ENCODE measurements around the gene TOGARAM2.

Gene TOGARAM2

GRCh38 chr2:29050591-29050990 lies 69.5 kb downstream of the TOGARAM2 start:
- DNase-seq (ENCODE audit: low read depth): no peak
- no peak overlapping the region for H3K4me3 ChIP-seq (ENCODE audit: low read length)
- no peak for TF ChIP-seq CTCF (IDR thresholded peaks at IDR 0.05; ENCODE audit: insufficient read depth, low read depth, low read length, missing control alignments)

GRCh38 chr2:29051730-29052129 lies 70.6 kb downstream of the TOGARAM2 start:
- TF ChIP-seq CTCF (IDR thresholded peaks at IDR 0.05; ENCODE audit: insufficient read depth, low read depth, low read length, missing control alignments): no peak
- no peak for DNase-seq (ENCODE audit: low read depth)
- no peak overlapping the region for H3K4me3 ChIP-seq (ENCODE audit: low read length)

GRCh38 chr2:29052807-29053206 lies 71.7 kb downstream of the TOGARAM2 start:
- H3K4me3 ChIP-seq (ENCODE audit: low read length): no peak overlapping the region
- DNase-seq (ENCODE audit: low read depth): no peak
- no peak for TF ChIP-seq CTCF (IDR thresholded peaks at IDR 0.05; ENCODE audit: insufficient read depth, low read depth, low read length, missing control alignments)

- no peak overlapping the region for H3K4me3 ChIP-seq (ENCODE audit: low read length)
- TF ChIP-seq CTCF (IDR thresholded peaks at IDR 0.05; ENCODE audit: insufficient read depth, low read depth, low read length, missing control alignments): no peak
- DNase-seq (ENCODE audit: low read depth): peak; percentile 76
These were observed 72.1 kb downstream of the TOGARAM2 start for GRCh38 chr2:29053223-29053622.

GRCh38 chr2:29053670-29054400 lies 72.7 kb downstream of the TOGARAM2 start:
- DNase-seq (ENCODE audit: low read depth): peak; percentile 48
- H3K4me3 ChIP-seq (ENCODE audit: low read length): no peak overlapping the region
- TF ChIP-seq CTCF (IDR thresholded peaks at IDR 0.05; ENCODE audit: insufficient read depth, low read depth, low read length, missing control alignments): peak; percentile 64

GRCh38 chr2:29054430-29054829 lies 73.3 kb downstream of the TOGARAM2 start:
- TF ChIP-seq CTCF (IDR thresholded peaks at IDR 0.05; ENCODE audit: insufficient read depth, low read depth, low read length, missing control alignments): no peak
- H3K4me3 ChIP-seq (ENCODE audit: low read length): no peak overlapping the region
- DNase-seq (ENCODE audit: low read depth): no peak

GRCh38 chr2:29055601-29056000 lies 74.5 kb downstream of the TOGARAM2 start:
- TF ChIP-seq CTCF (IDR thresholded peaks at IDR 0.05; ENCODE audit: insufficient read depth, low read depth, low read length, missing control alignments): no peak
- DNase-seq (ENCODE audit: low read depth): no peak
- no peak overlapping the region for H3K4me3 ChIP-seq (ENCODE audit: low read length)

Data from epithelial cell of esophagus (primary cell).